Activated CD4-positive, alpha-beta T cell treated with anti-CD3 and anti-CD28 coated beads, Interleukin-2, amount 50 U/mL, for 16 hours (primary cell): ENCODE data around the gene FAM200B.

Source experiments
- DNase-seq: peaks from one replicate; pipeline ENCODE4 v3.0.0-alpha.2; 2020

FAM200B gene

GRCh38 chr4:15738877-15739276 lies 57.2 kb downstream of the FAM200B start:
- DNase-seq: peak; percentile 2
